HG03520 (cell line): ENCODE data around the gene TTC34.

Experiments used
- ATAC-seq: cut with Tn5 transposase; IDR thresholded peaks from one replicate; pipeline ENCODE4 v1.9.1; 2021; ENCODE audit warnings: mild to moderate bottlenecking, moderate library complexity; ENCODE audit not compliant: unreplicated experiment

The TTC34 gene

GRCh38 chr1:2801535-2802291 is at the start of gene TTC34:
Gene TTC34 (minus strand): TSS chr1:2801693. CDS start chr1:2800827, 866 bp downstream.
- ATAC-seq: no peak

GRCh38 chr1:2850502-2850901 is 49.0 kb upstream of the TTC34 start:
- ATAC-seq: no peak

GRCh38 chr1:2848006-2848670 is 46.6 kb upstream of the TTC34 start:
- ATAC-seq: no peak

GRCh38 chr1:2847086-2847985 is 45.8 kb upstream of the TTC34 start:
- ATAC-seq: no peak

- ATAC-seq: no peak
Observed at GRCh38 chr1:2845869-2846268, 44.4 kb upstream of the TTC34 start.

- ATAC-seq: no peak
Observed at GRCh38 chr1:2840036-2840809, 38.7 kb upstream of the TTC34 start.

- no peak for ATAC-seq
Observed at GRCh38 chr1:2837823-2838222, 36.3 kb upstream of the TTC34 start.

GRCh38 chr1:2837316-2837715 is 35.8 kb upstream of the TTC34 start:
- no peak for ATAC-seq

- ATAC-seq: no peak
Observed at GRCh38 chr1:2836333-2836970, 35.0 kb upstream of the TTC34 start.

- ATAC-seq: no peak
Observed at GRCh38 chr1:2835650-2836159, 34.2 kb upstream of the TTC34 start.

GRCh38 chr1:2834741-2835564 is 33.5 kb upstream of the TTC34 start:
- no peak for ATAC-seq

GRCh38 chr1:2834146-2834475 is 32.6 kb upstream of the TTC34 start:
- no peak for ATAC-seq

GRCh38 chr1:2833454-2834145 is 32.1 kb upstream of the TTC34 start:
- ATAC-seq: no peak

GRCh38 chr1:2832506-2833453 is 31.3 kb upstream of the TTC34 start:
- no peak for ATAC-seq

- no peak for ATAC-seq
Observed at GRCh38 chr1:2831596-2832212, 30.2 kb upstream of the TTC34 start.

- no peak for ATAC-seq
Observed at GRCh38 chr1:2830761-2831425, 29.4 kb upstream of the TTC34 start.
